Globus pallidus (tissue), 1 donor: ENCODE data around the gene GRIN3A.
"Not testable (repeated sequence)": the region's sequence is repeated elsewhere in the genome, so short reads cannot be mapped to it uniquely, and the experiment has no call there.

ENCODE experiments used
- DNase-seq: peaks from one replicate; pipeline ENCODE4 v3.0.0-alpha.2; 2015; ENCODE audit warnings: low spot score

Gene GRIN3A

GRCh38 chr9:101738566-101739183, at the start of gene GRIN3A:
TSS of gene GRIN3A (minus strand) at chr9:101738647. CDS start at chr9:101737979, 668 bp downstream.
- peak; percentile 1 for DNase-seq

DNA sequence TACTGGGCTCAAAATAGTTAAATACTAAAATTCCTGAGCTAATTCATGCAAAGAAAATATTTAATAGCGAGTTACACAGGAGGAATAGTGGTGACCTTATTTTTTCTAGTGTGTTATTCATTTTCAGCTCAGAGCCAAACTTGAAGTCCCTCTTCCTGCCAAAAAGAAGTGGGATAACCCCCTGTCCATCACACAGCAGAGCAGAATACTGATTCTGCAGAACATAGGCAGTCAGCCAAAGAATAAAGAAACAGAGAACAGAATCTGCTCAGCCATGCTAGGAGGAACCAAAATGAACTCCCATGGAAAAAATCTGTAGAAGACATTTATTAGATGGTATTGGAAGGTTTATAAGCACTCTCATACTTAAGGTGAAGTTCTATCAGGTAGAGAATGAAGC, 49.4 kb upstream of the GRIN3A start:
- DNase-seq: peak; percentile 5

GRCh38 chr9:101778332-101778731, 39.9 kb upstream of the GRIN3A start:
- no peak for DNase-seq

DNA sequence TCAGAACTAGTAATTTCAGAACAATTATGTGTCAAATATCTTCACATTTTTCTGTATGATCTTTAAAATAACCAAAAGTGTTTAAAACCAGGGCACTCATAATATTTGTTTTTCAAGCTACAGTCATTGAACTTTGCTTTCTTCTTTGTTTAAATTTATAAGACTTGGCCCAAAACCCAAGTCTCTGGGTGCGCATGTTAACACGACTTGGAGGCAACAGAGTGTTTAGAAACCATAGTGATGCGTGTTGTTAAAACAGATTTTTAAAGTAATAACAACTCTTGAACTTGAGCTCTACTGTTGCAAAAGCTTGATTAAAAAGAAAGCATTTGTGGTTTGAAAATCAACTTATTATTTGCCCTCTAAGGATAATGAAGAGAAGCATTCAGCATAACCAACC, 26.0 kb upstream of the GRIN3A start:
- no peak for DNase-seq

GRCh38 chr9:101758304-101758930, 20.0 kb upstream of the GRIN3A start:
- DNase-seq: no peak

DNA sequence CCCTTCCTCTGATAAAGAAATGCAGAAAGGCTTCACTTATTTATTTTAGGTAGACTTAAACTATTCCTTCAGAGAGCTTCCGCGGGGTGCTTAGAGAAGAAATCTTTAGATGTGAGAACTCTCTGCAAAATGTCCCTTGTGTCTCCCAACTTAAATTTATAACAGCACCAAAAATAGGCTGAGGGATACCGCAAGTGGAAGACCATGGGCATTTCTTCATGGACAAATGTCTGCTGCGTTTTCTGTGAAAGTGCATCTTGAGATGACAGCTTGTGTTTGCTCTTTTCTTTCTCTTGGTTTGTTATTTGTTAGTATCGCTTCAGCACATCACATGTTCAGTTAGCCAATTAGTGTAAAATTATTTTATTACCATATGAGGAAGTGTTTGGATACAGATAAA, 15.3 kb upstream of the GRIN3A start:
- no peak for DNase-seq

DNA sequence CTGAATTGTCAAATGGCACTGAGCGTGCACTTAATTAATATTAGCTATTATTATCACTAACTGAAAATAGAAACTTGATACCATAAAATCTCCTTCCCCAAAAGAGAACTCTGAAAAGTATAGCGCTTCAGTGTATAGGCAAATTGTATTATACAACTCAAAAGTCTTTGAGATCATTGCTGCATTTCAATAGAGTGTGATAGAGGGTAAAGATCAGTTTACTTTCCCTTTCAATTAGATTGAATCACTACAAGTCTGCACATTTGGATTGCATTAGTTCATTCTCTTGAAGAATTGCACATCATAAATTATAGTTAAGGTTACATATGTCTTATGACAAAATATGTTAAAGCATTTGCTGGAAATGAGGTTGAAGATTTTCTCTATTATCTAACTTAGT, 13.4 kb upstream of the GRIN3A start:
- DNase-seq: no peak

DNA sequence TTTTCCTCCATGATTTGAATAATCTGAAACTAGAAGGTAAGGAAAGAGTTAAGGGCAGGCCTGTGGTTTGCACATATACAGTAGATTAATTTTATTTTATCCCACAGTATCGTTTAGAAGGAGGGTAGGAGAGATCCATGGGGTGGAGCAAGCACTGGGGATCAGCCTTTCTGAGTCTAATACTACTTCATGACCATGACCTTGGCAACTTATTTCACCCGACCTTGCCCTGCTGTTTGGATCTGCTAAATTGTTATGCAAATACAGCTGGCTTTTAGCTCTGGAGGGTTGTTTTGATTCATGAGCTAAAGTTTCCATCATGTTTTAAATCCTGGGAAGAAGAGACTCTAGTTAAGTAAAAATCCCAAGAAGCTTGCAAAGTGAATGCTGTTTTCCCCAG, 864 bp upstream of the GRIN3A start:
- DNase-seq: no peak

DNA sequence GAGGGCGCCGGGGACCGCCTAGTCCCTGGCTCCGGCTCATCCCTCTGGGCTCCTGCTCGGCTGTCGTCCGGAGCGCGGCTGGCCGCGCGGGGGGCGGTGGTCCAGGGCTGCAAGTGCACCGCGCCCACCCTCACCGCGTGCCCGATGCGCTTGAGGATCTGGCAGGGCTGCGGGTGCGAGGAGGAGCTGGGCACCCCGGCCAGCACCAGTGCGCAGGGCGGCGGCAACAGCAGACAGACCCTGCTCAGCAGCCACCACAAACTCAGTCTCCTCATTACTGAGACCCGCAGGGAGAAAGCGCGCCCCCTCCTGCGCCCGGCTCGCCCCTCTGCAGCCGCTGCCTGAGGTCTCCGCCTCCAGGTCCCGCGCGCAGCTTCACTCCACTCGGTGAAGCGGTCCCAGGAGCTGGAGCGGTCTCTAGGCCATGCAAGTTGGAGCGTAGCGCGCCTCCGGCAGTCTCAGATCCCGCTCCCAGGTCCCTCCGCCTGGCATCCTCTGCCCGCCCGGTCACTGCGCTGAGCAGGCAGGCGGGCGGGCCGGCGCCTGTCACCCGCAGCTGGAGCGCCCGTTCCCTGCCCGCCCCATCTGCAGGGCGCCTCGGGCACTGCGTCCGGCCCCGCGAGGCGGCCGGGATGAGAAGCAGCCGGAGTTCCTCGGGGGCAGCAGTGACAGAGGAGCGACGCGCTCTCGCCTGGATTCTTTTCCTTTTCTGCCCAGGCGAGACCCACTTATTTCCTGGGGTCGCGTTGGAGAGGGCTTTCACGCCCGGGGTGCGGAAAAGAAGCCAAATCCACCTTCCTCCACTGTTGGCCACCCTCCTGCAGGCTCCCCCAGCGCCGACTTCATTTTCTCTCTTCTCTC, 512 bp downstream of the GRIN3A start:
- DNase-seq: no peak

DNA sequence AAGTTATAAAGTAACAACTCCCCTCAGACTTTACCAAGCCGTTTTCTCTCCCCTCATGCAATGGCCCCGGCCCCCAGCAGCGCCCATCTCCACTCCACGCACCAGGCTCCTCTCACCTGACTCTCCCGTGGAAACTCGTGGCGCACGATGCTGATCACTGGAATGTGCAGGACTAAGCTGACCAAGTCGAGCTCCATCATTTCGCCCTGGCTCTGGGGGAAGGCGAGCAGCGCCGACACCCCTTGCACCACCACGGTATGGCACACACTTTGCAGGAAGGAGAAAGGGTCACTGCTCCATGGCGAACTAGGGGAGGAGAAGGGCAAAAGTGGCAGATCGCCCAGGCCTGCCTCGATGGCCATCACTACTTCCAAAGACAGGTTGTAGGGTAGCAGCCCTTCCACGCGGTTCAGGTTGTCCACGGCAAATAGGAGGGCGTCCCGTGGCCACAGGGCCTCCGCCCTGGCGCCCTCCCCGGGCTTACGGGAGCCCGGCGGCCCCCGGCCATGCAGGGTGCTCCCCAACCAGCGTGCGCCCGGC, 1.2 kb downstream of the GRIN3A start:
- no peak for DNase-seq

GRCh38 chr9:101736717-101737116, 1.7 kb downstream of the GRIN3A start:
- DNase-seq: no peak

DNA sequence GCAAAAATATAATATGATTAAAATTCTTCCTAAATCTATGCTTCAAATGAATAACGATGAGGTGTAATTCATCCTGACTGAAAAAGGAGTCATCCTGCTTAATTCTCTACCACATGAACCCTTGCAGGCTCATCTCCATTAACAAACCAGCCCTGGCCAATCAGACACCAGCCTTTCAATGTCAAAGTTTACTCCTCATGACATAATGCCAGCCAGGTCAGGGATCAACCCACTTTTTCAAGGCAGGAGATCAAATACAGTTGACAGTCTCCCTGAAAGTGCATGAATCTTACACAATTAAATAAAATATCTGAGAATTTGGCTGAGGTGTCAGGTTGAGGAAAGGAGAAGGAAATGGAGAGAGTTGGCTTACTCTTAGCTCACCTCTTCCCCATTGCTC, 7.0 kb downstream of the GRIN3A start:
- no peak for DNase-seq

DNA sequence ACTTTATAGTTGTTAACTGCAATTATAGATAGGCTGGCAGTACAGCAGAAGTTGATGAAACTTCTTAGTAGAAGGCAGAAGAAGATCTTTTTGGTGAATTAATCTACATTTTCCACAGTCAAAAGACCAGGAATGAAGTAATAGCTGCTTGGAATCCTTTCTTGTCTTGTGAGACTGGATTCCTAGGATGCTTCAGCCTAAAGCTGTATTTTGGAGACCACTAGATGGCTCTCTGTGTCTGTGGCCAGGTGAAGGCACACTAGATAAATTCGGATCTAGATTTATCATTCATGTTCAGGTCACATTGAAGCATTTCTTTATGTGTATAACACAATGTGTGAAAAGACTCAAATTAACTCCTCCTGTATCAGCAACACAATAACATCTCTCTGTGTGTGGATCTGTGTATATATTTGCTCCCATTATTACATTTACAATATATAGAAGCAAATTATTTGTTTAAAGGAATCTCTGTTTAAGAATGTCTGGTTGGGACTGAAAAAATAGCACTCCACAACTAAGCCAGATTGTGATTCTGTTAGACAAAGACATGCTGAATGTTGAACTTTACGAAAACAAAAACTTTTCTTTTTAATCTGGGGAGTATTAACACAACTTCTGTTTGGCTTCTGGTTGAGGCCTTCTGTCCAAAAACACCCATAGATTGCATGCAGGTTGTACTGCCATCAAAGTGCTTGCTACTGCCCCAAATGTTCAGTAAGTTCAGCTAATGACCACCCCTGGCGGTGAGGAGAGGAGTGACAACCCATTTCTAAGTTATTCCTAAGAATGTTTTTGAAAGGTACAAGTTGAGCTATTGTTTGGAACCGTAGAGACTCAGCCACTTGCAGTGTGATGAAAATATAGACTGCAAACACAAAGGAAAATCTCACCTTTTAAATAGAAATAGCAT, 10.6 kb downstream of the GRIN3A start:
- no peak for DNase-seq

DNA sequence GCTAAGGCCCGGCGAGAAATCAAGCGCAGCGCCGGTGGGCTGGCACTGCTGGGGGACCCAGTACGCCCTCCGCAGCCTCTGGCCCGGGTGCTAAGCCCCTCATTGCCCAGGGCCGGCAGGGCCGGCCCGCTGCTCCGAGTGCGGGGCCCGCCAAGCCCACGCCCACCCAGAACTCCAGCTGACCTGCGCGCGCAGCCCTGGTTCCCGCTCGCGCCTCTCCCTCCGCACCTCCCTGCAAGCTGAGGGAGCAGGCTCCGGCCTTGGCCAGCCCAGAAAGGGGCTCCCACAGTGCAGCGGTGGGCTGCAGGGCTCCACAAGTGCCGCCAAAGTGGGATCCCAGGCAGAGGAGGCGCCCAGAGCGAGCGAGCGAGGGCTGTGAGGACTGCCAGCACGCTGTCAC, 14.2 kb downstream of the GRIN3A start:
- not testable (repeated sequence) for DNase-seq

DNA sequence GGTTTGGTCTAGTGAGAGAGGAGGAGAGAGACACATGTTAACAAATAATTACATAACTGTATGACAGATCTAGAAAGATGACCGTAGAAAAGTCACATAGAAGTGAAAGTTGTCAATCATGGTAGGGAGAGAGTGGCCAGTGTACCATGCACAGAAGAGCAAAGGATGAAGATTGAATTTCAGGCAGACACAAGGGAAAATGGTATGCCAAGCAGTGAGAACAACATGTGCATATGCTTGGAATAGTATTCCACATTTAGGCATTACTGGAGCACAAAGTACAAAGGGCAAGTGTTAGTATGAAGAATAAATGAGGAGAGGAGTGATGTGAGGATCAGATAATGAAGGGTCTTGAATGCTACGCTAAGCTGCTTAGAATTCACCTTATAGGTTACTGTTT, 20.3 kb downstream of the GRIN3A start:
- no peak for DNase-seq

DNA sequence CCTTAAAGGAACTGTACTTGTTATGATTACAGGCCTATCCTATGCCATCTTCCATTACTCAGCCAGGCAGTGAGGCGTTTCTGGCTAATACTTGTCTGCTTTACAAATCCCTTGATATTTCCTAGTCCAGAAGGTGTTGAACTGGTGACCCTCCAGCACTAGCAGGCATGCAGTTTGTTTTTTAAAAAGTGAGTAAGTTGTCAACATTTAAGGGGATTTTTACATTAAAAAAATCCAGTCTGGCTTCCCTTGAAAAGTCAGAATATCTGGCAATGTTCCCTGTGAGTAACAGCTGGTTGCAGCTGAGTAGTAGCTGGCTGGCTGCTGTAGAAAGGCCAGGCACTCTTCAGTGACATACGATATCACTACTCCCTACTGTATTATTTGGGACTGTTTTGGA, 21.8 kb downstream of the GRIN3A start:
- DNase-seq: no peak

GRCh38 chr9:101711330-101711941, 27.0 kb downstream of the GRIN3A start:
- DNase-seq: no peak

- no peak for DNase-seq
Observed at GRCh38 chr9:101708855-101709254, 29.6 kb downstream of the GRIN3A start.

- no peak for DNase-seq
Observed at GRCh38 chr9:101707721-101708120, 30.7 kb downstream of the GRIN3A start.

- DNase-seq: no peak
Observed at GRCh38 chr9:101706997-101707396, 31.4 kb downstream of the GRIN3A start.

DNA sequence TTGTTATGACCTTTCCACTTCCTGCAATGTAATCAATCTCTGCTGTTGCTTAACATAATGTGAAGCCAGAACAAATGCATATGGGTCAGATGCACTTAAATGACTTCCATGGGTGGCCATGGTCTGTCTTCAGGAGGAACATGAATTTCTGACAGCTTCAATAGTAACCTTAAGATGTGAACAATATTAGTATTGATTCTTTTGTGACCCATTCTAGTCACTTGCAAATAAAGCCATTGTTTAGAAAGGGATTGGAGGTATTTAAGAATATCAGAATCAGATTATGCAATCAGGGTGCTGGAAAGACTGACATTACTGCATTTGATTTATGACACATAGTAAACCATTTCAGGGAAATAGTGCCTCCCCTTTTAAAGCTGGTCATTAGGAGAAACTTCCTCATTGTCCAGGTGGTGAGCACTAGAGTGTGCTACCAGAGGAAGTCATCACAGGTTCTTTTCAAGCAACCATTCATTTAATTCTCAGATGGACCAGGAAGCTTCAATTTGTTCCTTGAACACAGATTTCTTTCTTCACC, 32.1 kb downstream of the GRIN3A start:
- no peak for DNase-seq
